SHP77 (cell line): Measurements from ENCODE around the gene CACNA2D3.

Source experiments
- DNase-seq, 2 experiments: peaks; one replicate each; lab custom pipeline; 2025; lab: John Stamatoyannopoulos, UW

CACNA2D3 gene

GRCh38 chr3:54849360-54849759 lies 727.0 kb downstream of the CACNA2D3 start:
- DNase-seq = no peak

GRCh38 chr3:54850484-54851018 lies 728.2 kb downstream of the CACNA2D3 start:
- DNase-seq = no peak

- DNase-seq = peak; percentile 44 to 49
Measured at GRCh38 chr3:54853573-54854404, 731.4 kb downstream of the CACNA2D3 start.

GRCh38 chr3:54856271-54856670 lies 733.9 kb downstream of the CACNA2D3 start:
- no peak for DNase-seq

GRCh38 chr3:54857343-54857742 lies 735.0 kb downstream of the CACNA2D3 start:
- no peak for DNase-seq

- DNase-seq = no peak
Measured at GRCh38 chr3:54858093-54858785, 735.9 kb downstream of the CACNA2D3 start.

- no peak for DNase-seq
Measured at GRCh38 chr3:54859184-54859583, 736.8 kb downstream of the CACNA2D3 start.

- no peak for DNase-seq
Measured at GRCh38 chr3:54861248-54862067, 739.1 kb downstream of the CACNA2D3 start.

- no peak for DNase-seq
Measured at GRCh38 chr3:54862526-54862925, 740.2 kb downstream of the CACNA2D3 start.

GRCh38 chr3:54863366-54863765 lies 741.0 kb downstream of the CACNA2D3 start:
- no peak for DNase-seq

GRCh38 chr3:54863786-54864185 lies 741.4 kb downstream of the CACNA2D3 start:
- no peak for DNase-seq

- DNase-seq = no peak
Measured at GRCh38 chr3:54865316-54865715, 743.0 kb downstream of the CACNA2D3 start.

GRCh38 chr3:54866251-54866650 lies 743.9 kb downstream of the CACNA2D3 start:
- no peak for DNase-seq

- peak; percentile 10 to 30 for DNase-seq
Measured at GRCh38 chr3:54870423-54870822, 748.1 kb downstream of the CACNA2D3 start.

- DNase-seq = no peak
Measured at GRCh38 chr3:54871867-54872266, 749.5 kb downstream of the CACNA2D3 start.

GRCh38 chr3:54873059-54874010 lies 751.0 kb downstream of the CACNA2D3 start:
- DNase-seq = no peak

- DNase-seq = no peak
Measured at GRCh38 chr3:54874816-54875556, 752.6 kb downstream of the CACNA2D3 start.

- no peak for DNase-seq
Measured at GRCh38 chr3:54875596-54876268, 753.4 kb downstream of the CACNA2D3 start.

GRCh38 chr3:54876694-54877093 lies 754.3 kb downstream of the CACNA2D3 start:
- DNase-seq = no peak

- no peak for DNase-seq
Measured at GRCh38 chr3:54877730-54878129, 755.4 kb downstream of the CACNA2D3 start.
